B cell (primary cell): ENCODE data around the gene PPP1R3E. TPM values are rescaled to one million over a fixed set of nuclear protein-coding genes. Genes with fewer than 3 reads are reported as not detected.
"Not testable (repeated sequence)": the region's sequence is repeated elsewhere in the genome, so short reads cannot be mapped to it uniquely, and the experiment has no call there.

Experiments used
- ATAC-seq: fragments of 200-7000 bp; cut with Tn5 transposase; one replicate; pipeline ENCODE4 v1.10.0; 2021; ENCODE audit warnings: low read depth, mild to moderate bottlenecking, moderate number of reproducible peaks, moderate library complexity
- CTCF ChIA-PET: fragments of 350-600 bp; sonication (Branson Sonifier 250); formaldehyde crosslinking; loops from one replicate; lab custom pipeline; 2021; ENCODE audit warnings: antibody characterized with exemption, inconsistent platforms; lab: Charles Lee
- POLR2A ChIA-PET: fragments of 350-600 bp; sonication (Branson Sonifier 250); formaldehyde crosslinking; loops from one replicate; lab custom pipeline; 2021; ENCODE audit warnings: antibody characterized with exemption; lab: Charles Lee
- DNase-seq: peaks from one replicate; pipeline ENCODE4 v3.0.0; 2013
- H2AFZ ChIP-seq: 2 replicates; pipeline ENCODE4 v1.6.1; 2012; ENCODE audit warnings: mild to moderate bottlenecking, low read depth, low read length; ENCODE audit not compliant: insufficient read depth, poor library complexity, severe bottlenecking
- H3K27ac ChIP-seq, 2 donors: 1 replicate in 1 of 2; 2 replicates in 1 of 2; pipeline ENCODE4 v1.5.1; 2012 to 2013; ENCODE audit warnings: low read length in 2 of 2, mild to moderate bottlenecking in 2 of 2, moderate library complexity in 1 of 2
- H3K27me3 ChIP-seq, 4 experiments: fragments of 200-600 bp in 1 of 4; sonication (generic) in 1 of 4; replicated peaks in 1 of 4; 1 replicate in 2 of 4; 2 replicates in 2 of 4; pipeline versions ENCODE4 v1.6.1 to v1.7.0; 2013 to 2016; ENCODE audit warnings: low read length in 3 of 4, mild to moderate bottlenecking in 2 of 4, mixed read lengths in 1 of 4, moderate library complexity in 1 of 4; ENCODE audit not compliant: insufficient read depth in 4 of 4, control insufficient read depth in 3 of 4; ENCODE audit errors: control extremely low read depth in 1 of 4
- H3K36me3 ChIP-seq, 2 experiments: replicated peaks in 1 of 2; 1 replicate in 1 of 2; 2 replicates in 1 of 2; pipeline versions ENCODE4 v1.6.1 to v1.7.1; 2013; ENCODE audit warnings: low read length in 1 of 2; ENCODE audit not compliant: insufficient read depth in 2 of 2, control insufficient read depth in 1 of 2; ENCODE audit errors: control extremely low read depth in 1 of 2, extremely low read depth in 1 of 2
- H3K4me1 ChIP-seq, 2 donors: fragments of 200-600 bp in 1 of 2; sonication (generic) in 1 of 2; 1 replicate in 1 of 2; 2 replicates in 1 of 2; pipeline versions ENCODE4 v1.5.1 to v1.6.1; 2013 to 2017; ENCODE audit warnings: low read length in 2 of 2; ENCODE audit not compliant: control insufficient read depth in 2 of 2, insufficient read depth in 2 of 2
- H3K4me2 ChIP-seq: replicated peaks from 2 replicates; pipeline ENCODE3; 2012; ENCODE audit warnings: mild to moderate bottlenecking, low read depth, low read length; ENCODE audit not compliant: poor library complexity, severe bottlenecking
- H3K4me3 ChIP-seq, 5 experiments: fragments of 200-600 bp in 1 of 5; sonication (generic) in 1 of 5; 1 replicate in 3 of 5; 2 replicates in 2 of 5; pipeline versions ENCODE4 v1.5.1 to v1.7.0; 2011 to 2016; ENCODE audit warnings: low read length in 4 of 5, mild to moderate bottlenecking in 4 of 5, low read depth in 2 of 5, control low read depth in 1 of 5, moderate library complexity in 1 of 5; ENCODE audit not compliant: insufficient read depth in 1 of 5; ENCODE audit errors: control extremely low read depth in 1 of 5, extremely low read depth in 1 of 5
- H3K79me2 ChIP-seq: fragments of 200-600 bp; sonication (generic); one replicate; pipeline ENCODE4 v1.6.0; 2016; ENCODE audit warnings: low read length; ENCODE audit not compliant: control insufficient read depth, insufficient read depth
- H3K9ac ChIP-seq: fragments of 200-600 bp; sonication (generic); 2 replicates; pipeline ENCODE4 v1.6.1; 2017; ENCODE audit warnings: mild to moderate bottlenecking, low read length, moderate library complexity
- H3K9me3 ChIP-seq, 3 donors: one replicate each; pipeline versions ENCODE4 v1.6.1 to v1.7.1; 2013; ENCODE audit warnings: low read length in 2 of 3; ENCODE audit not compliant: control insufficient read depth in 2 of 3, insufficient read depth in 1 of 3; ENCODE audit errors: control extremely low read depth in 1 of 3
- H4K20me1 ChIP-seq: 2 replicates; pipeline ENCODE4 v1.6.0; 2012; ENCODE audit warnings: mild to moderate bottlenecking, low read length; ENCODE audit not compliant: insufficient read depth, control insufficient read depth, poor library complexity, severe bottlenecking
- H3K27ac Mint-ChIP-seq: one replicate; pipeline ENCODE4 v1.8.0; 2021; ENCODE audit warnings: mixed read lengths
- H3K27me3 Mint-ChIP-seq: one replicate; pipeline ENCODE4 v1.8.0; 2021; ENCODE audit warnings: mixed read lengths
- H3K4me1 Mint-ChIP-seq: one replicate; pipeline ENCODE4 v1.8.0; 2021; ENCODE audit warnings: mixed read lengths
- H3K4me3 Mint-ChIP-seq: one replicate; pipeline ENCODE4 v1.8.0; 2021; ENCODE audit warnings: mixed read lengths
- H3K9me3 Mint-ChIP-seq: one replicate; pipeline ENCODE4 v1.8.0; 2022; ENCODE audit warnings: mixed read lengths; ENCODE audit not compliant: insufficient read depth
- CTCF ChIP-seq: fragments of 200-600 bp; IDR thresholded peaks from one replicate; pipeline ENCODE4 v1.8.0; 2022; ENCODE audit warnings: antibody characterized with exemption, mild to moderate bottlenecking
- EZH2 ChIP-seq: IDR thresholded peaks from 2 replicates; pipeline ENCODE4 v1.6.1; 2012; ENCODE audit warnings: borderline replicate concordance, low read depth, mild to moderate bottlenecking, moderate library complexity, low read length; ENCODE audit not compliant: insufficient read depth, poor library complexity, severe bottlenecking
- WGBS: methylation state at CpG from one replicate; pipeline ENCODE4 v1.1.5; 2013; ENCODE audit warnings: missing lambda C conversion rate; ENCODE audit not compliant: insufficient coverage; 5-methylcytosine and 5-hydroxymethylcytosine counted together
- intact Hi-C: fragments of 100-400 bp; cut with micrococcal nuclease; formaldehyde crosslinking; loops from one replicate; pipeline ENCODE4 v1.10.0; 2022
- polyA plus RNA-seq: library from polyadenylated mRNA; depleted of rRNA; stranded (reverse); fragments of >200 nt; gene quantifications from 2 replicates; pipeline ENCODE4 v1.2.3, GENCODE V29; 2012
- total RNA-seq, 2 donors: library from RNA; stranded (reverse); fragments of 120-200 nt in 1 of 2; gene quantifications; 1 replicate in 1 of 2; 2 replicates in 1 of 2; pipeline versions ENCODE4 v1.2.3 to v1.2.4, GENCODE V29; 2013 to 2022

The PPP1R3E gene
- total and polyA plus RNA-seq, 2 donors (not counting 1 experiment from before 2014, with no cell fraction given), result 56.9 to 76.7 TPM

GRCh38 chr14:23281247-23281646 is 21.4 kb downstream of the PPP1R3E start:
- TF ChIP-seq CTCF (no peak), EZH2 (no peak)
- Histone ChIP-seq H3K9me3 (no peaks in the 10 kb centered on the region), H4K20me1 (peaks cover 4% of the 10 kb centered on the region), H3K79me2 (peaks cover 21% of the 10 kb centered on the region), H3K27ac (no peak overlapping the region), H3K4me1 (peaks cover 8 to 10% of the 10 kb centered on the region in 2 donors), H3K9ac (no peak overlapping the region), H3K4me2 (no peak overlapping the region), H3K27me3 (no peaks in the 10 kb centered on the region), H2AFZ (no peak overlapping the region), H3K36me3 (peaks cover 0 to 4% of the 10 kb centered on the region in 2 experiments), H3K4me3 (no peak overlapping the region)
- intact Hi-C loops, result loop anchor here (10.0 kb wide), 1 partner anchor 284 kb away; the partner anchor contains the start of gene AP1G2
- H3K4me3 Mint-ChIP-seq, result no peak overlapping the region
- H3K27me3 Mint-ChIP-seq, result no peaks in the 10 kb centered on the region
- CTCF ChIA-PET, result interaction anchor here (2.2 kb wide), 2 partner anchors 11 to 13 kb away, joined by 7 to 13 read pairs; no protein-coding TSS in a partner anchor
- peaks cover 14% of the 10 kb centered on the region for H3K4me1 Mint-ChIP-seq
- WGBS, result 100% methylated on average over 2 of the region's 6 CpGs
- ATAC-seq (no peak), DNase-seq (no peak)
- no peaks in the 10 kb centered on the region for H3K9me3 Mint-ChIP-seq
- POLR2A ChIA-PET, result no interaction called here
- H3K27ac Mint-ChIP-seq, result no peak overlapping the region

- H3K9me3 Mint-ChIP-seq, DNase-seq, H3K4me1 ChIP-seq, H3K4me3 Mint-ChIP-seq, H3K4me2 ChIP-seq, H2AFZ ChIP-seq, H3K27me3 Mint-ChIP-seq, POLR2A ChIA-PET, H3K27ac ChIP-seq, H3K4me1 Mint-ChIP-seq, H3K27me3 ChIP-seq, H3K27ac Mint-ChIP-seq, H3K9ac ChIP-seq, intact Hi-C loops, H3K9me3 ChIP-seq, H3K36me3 ChIP-seq, ATAC-seq, H3K4me3 ChIP-seq, H4K20me1 ChIP-seq: not testable (repeated sequence)
- CTCF ChIA-PET, result interaction anchor here (0.7 to 3.3 kb wide), 4 partner anchors 14 to 353 kb away, joined by 3 to 10 read pairs (median 6); no protein-coding TSS in a partner anchor
- peaks cover 13% of the 10 kb centered on the region for H3K79me2 ChIP-seq
- WGBS, result 100% methylated on average over 1 of the region's 6 CpGs
These were observed 24.7 kb downstream of the PPP1R3E start for GRCh38 chr14:23277928-23278327.
